HepG2 (cell line): ENCODE results near the gene NDC80. TPM values are rescaled to one million over a fixed set of nuclear protein-coding genes. Genes with fewer than 3 reads are reported as not detected.

ENCODE experiments used
- ATF3 ChIP-seq: sonication (generic); formaldehyde crosslinking; IDR thresholded peaks from 2 replicates; pipeline ENCODE4 v1.4.0; 2020; ENCODE audit warnings: missing genetic modification reagents
- EHMT2 ChIP-seq: fragments of 200-600 bp; sonication (generic); IDR thresholded peaks from 2 replicates; pipeline ENCODE4 v1.7.0; 2017; ENCODE audit warnings: antibody characterized with exemption, low read depth, low read length, borderline replicate concordance
- FOSL2 ChIP-seq: sonication (generic); formaldehyde crosslinking; IDR thresholded peaks from 2 replicates; pipeline ENCODE4 v1.4.0; 2020; ENCODE audit warnings: missing genetic modification reagents
- FOXA3 ChIP-seq: IDR thresholded peaks from 2 replicates; pipeline ENCODE4 v1.6.1; 2016; ENCODE audit warnings: missing genetic modification reagents, missing compliant biosample characterization
- GLI4 ChIP-seq: sonication (generic); formaldehyde crosslinking; IDR thresholded peaks from 2 replicates; pipeline ENCODE4 v1.5.1; 2020; ENCODE audit warnings: missing genetic modification reagents, mild to moderate bottlenecking, moderate library complexity, borderline replicate concordance
- HDAC2 ChIP-seq: sonication (generic); formaldehyde crosslinking; IDR thresholded peaks from 2 replicates; pipeline ENCODE4 v1.4.0; 2020; ENCODE audit warnings: missing genetic modification reagents
- IKZF4 ChIP-seq: sonication (generic); formaldehyde crosslinking; IDR thresholded peaks from 2 replicates; pipeline ENCODE4 v1.5.1; 2020; ENCODE audit warnings: borderline replicate concordance, mild to moderate bottlenecking, low read depth, missing genetic modification reagents; ENCODE audit errors: not compliant biosample characterization
- LBX2 ChIP-seq: sonication (generic); formaldehyde crosslinking; IDR thresholded peaks from 2 replicates; pipeline ENCODE4 v1.5.0; 2020; ENCODE audit warnings: missing genetic modification reagents, mild to moderate bottlenecking, borderline replicate concordance
- MXD4 ChIP-seq: IDR thresholded peaks from 2 replicates; pipeline ENCODE4 v1.6.1; 2016; ENCODE audit warnings: mild to moderate bottlenecking, missing biosample characterization, missing genetic modification reagents
- NR0B2 ChIP-seq: sonication (generic); formaldehyde crosslinking; IDR thresholded peaks from 2 replicates; pipeline ENCODE4 v1.4.0; 2020; ENCODE audit warnings: mild to moderate bottlenecking, missing genetic modification reagents
- PATZ1 ChIP-seq: sonication (generic); formaldehyde crosslinking; IDR thresholded peaks from 2 replicates; pipeline ENCODE4 v1.4.0; 2020; ENCODE audit warnings: missing genetic modification reagents
- SATB2 ChIP-seq: sonication (generic); formaldehyde crosslinking; IDR thresholded peaks from 2 replicates; pipeline ENCODE4 v1.5.0; 2020; ENCODE audit warnings: missing genetic modification reagents
- SP2 ChIP-seq: sonication (generic); formaldehyde crosslinking; IDR thresholded peaks from 2 replicates; pipeline ENCODE4 v1.5.1; 2020; ENCODE audit warnings: mild to moderate bottlenecking, missing genetic modification reagents
- ZNF10 ChIP-seq: sonication (generic); formaldehyde crosslinking; IDR thresholded peaks from 2 replicates; pipeline ENCODE4 v1.4.0; 2020; ENCODE audit warnings: mild to moderate bottlenecking, low read depth, missing genetic modification reagents, borderline replicate concordance
- ZNF121 ChIP-seq: sonication (generic); formaldehyde crosslinking; IDR thresholded peaks from 2 replicates; pipeline ENCODE4 v1.5.0; 2020; ENCODE audit warnings: mild to moderate bottlenecking, missing genetic modification reagents
- ZNF160 ChIP-seq: sonication (generic); formaldehyde crosslinking; IDR thresholded peaks from 2 replicates; pipeline ENCODE4 v1.8.0; 2022; ENCODE audit warnings: mild to moderate bottlenecking, inconsistent platforms, missing genetic modification reagents
- ZNF225 ChIP-seq: sonication (generic); formaldehyde crosslinking; IDR thresholded peaks from 2 replicates; pipeline ENCODE4 v1.4.0; 2020; ENCODE audit warnings: mild to moderate bottlenecking, missing genetic modification reagents
- ZNF264 ChIP-seq: sonication (generic); formaldehyde crosslinking; IDR thresholded peaks from 2 replicates; pipeline ENCODE4 v1.4.0; 2020; ENCODE audit warnings: missing genetic modification reagents
- ZNF513 ChIP-seq: sonication (generic); formaldehyde crosslinking; conservative IDR thresholded peaks from 2 replicates; pipeline ENCODE4 v1.5.0; 2020; ENCODE audit warnings: missing genetic modification reagents
- ZNF576 ChIP-seq: sonication (generic); formaldehyde crosslinking; IDR thresholded peaks from 2 replicates; pipeline ENCODE4 v1.4.0; 2020; ENCODE audit warnings: mild to moderate bottlenecking, missing genetic modification reagents
- ZNF691 ChIP-seq: sonication (generic); formaldehyde crosslinking; IDR thresholded peaks from 2 replicates; pipeline ENCODE4 v1.4.0; 2020; ENCODE audit warnings: missing genetic modification reagents, low read depth, mild to moderate bottlenecking, borderline replicate concordance
- ZNF703 ChIP-seq: sonication (generic); formaldehyde crosslinking; IDR thresholded peaks from 2 replicates; pipeline ENCODE4 v1.5.1; 2020; ENCODE audit warnings: missing genetic modification reagents, mild to moderate bottlenecking, moderate library complexity, borderline replicate concordance
- ZNF780A ChIP-seq: sonication (generic); formaldehyde crosslinking; IDR thresholded peaks from 2 replicates; pipeline ENCODE4 v1.8.0; 2022; ENCODE audit warnings: mild to moderate bottlenecking, missing genetic modification reagents, moderate library complexity
- polyA plus RNA-seq, 8 experiments: library from polyadenylated mRNA; depleted of rRNA in 3 of 8; stranded (reverse) in 7 of 8; unstranded in 1 of 8; fragments of >200 nt; fragmentation: Illumina TruSeq in 4 of 8; extraction: Trizol in 4 of 8; gene quantifications; 2 replicates each; pipeline versions ENCODE4 v1.2.1 to v1.2.3, GENCODE V29; 2011 to 2016; ENCODE audit warnings: low read depth in 4 of 8, missing spikeins in 1 of 8, mixed read lengths in 1 of 8; ENCODE audit not compliant: insufficient read depth in 1 of 8
- total RNA-seq, 5 experiments: library from RNA; depleted of rRNA; stranded (reverse); fragments of >200 nt; fragmentation: Illumina TruSeq; extraction: Trizol; gene quantifications; 2 replicates each; pipeline ENCODE4 v1.2.3, GENCODE V29; 2016; ENCODE audit warnings: low read depth in 1 of 5

The NDC80 gene
- total and polyA plus RNA-seq, 2 of the 13 experiments (the other 11 are each of a cell fraction or from before 2014, with no cell fraction given): 9.6 to 33.0 TPM

- TF ChIP-seq PATZ1 (CRISPR knock-in tag): peak; percentile 31; the same call in 1 of the 2 replicates
- TF ChIP-seq ZNF10 (CRISPR knock-in tag): no peak
- TF ChIP-seq ATF3 (CRISPR knock-in tag): no peak; the same call in 1 of the 2 replicates
- TF ChIP-seq IKZF4: no peak
- TF ChIP-seq ZNF576: 0 out of 2 replicates have a peak, but pooled peaks have one; percentile 58
- TF ChIP-seq FOXA3 (CRISPR knock-in tag): 0 out of 2 replicates have a peak, but pooled peaks have one; percentile 32
- no peak for TF ChIP-seq ZNF703
- 0 out of 2 replicates have a peak, but pooled peaks have one; percentile 42 for TF ChIP-seq ZNF513
- no peak for TF ChIP-seq ZNF264 (CRISPR knock-in tag)
- TF ChIP-seq ZNF121 (CRISPR knock-in tag): no peak
- no peak for TF ChIP-seq ZNF780A (CRISPR knock-in tag)
- peak; percentile 63 for TF ChIP-seq LBX2 (CRISPR knock-in tag)
- TF ChIP-seq FOSL2 (CRISPR knock-in tag): peak; percentile 27
- TF ChIP-seq HDAC2 (CRISPR knock-in tag): no peak
- no peak; the same call in 1 of the 2 replicates for TF ChIP-seq ZNF225 (CRISPR knock-in tag)
- TF ChIP-seq SATB2 (CRISPR knock-in tag): no peak; the same call in 1 of the 2 replicates
- no peak; the same call in 1 of the 2 replicates for TF ChIP-seq ZNF160 (CRISPR knock-in tag)
- peak; percentile 43; the same call in 1 of the 2 replicates for TF ChIP-seq NR0B2 (CRISPR knock-in tag)
- no peak for TF ChIP-seq SP2 (CRISPR knock-in tag)
- TF ChIP-seq EHMT2: no peak
- 0 out of 2 replicates have a peak, but pooled peaks have one; percentile 21 for TF ChIP-seq GLI4 (CRISPR knock-in tag)
- TF ChIP-seq ZNF691 (CRISPR knock-in tag): no peak; the same call in 1 of the 2 replicates
- peak; percentile 73 for TF ChIP-seq MXD4 (CRISPR knock-in tag)
Measured at GRCh38 chr18:2655178-2655953, 84.0 kb downstream of the NDC80 start, which contains the start of gene SMCHD1 (continued).
